Pancreas (tissue), 10 donors: ENCODE measurements around the gene HAGHL. TPM values are rescaled to one million over a fixed set of nuclear protein-coding genes. Genes with fewer than 3 reads are reported as not detected.

ENCODE experiments used
- ATAC-seq, 4 donors: fragments of 200-7000 bp; cut with Tn5 transposase; one replicate each; pipeline versions ENCODE4 v1.8.0 to v1.9.1; 2020; ENCODE audit warnings: mild to moderate bottlenecking in 4 of 4, moderate library complexity in 4 of 4
- DNase-seq, 6 donors: peaks; one replicate each; pipeline ENCODE4 v3.0.0-alpha.2; 2020
- FAIRE-seq: peaks from 2 replicates; lab custom pipeline; 2012; peaks lifted over from hg19 to GRCh38; lab: Jason Lieb, UNC
- H3K27ac ChIP-seq, 4 donors: fragments of 200-600 bp; sonication (generic); 1 replicate in 3 of 4; 2 replicates in 1 of 4; pipeline versions ENCODE4 v1.5.0 to v1.8.0; 2020
- H3K27me3 ChIP-seq, 4 donors: fragments of 200-600 bp; one replicate each; pipeline ENCODE4 v1.8.0; 2021
- H3K36me3 ChIP-seq, 3 donors: fragments of 200-600 bp; sonication (generic) in 1 of 3; one replicate each; pipeline versions ENCODE4 v1.5.0 to v1.8.0; 2020 to 2021
- H3K4me1 ChIP-seq, 3 donors: fragments of 200-600 bp; one replicate each; pipeline ENCODE4 v1.8.0; 2021
- H3K4me3 ChIP-seq, 4 donors: fragments of 200-600 bp; sonication (generic) in 2 of 4; one replicate each; pipeline versions ENCODE4 v1.5.0 to v1.8.0; 2020 to 2021
- H3K9me3 ChIP-seq, 4 donors: fragments of 200-600 bp; one replicate each; pipeline ENCODE4 v1.8.0; 2021
- CTCF ChIP-seq, 4 donors: fragments of 200-600 bp; sonication (generic) in 3 of 4; IDR thresholded peaks; one replicate each; pipeline versions ENCODE4 v1.5.0 to v1.8.0; 2021; ENCODE audit warnings: antibody characterized with exemption in 4 of 4
- WGBS, 2 donors: extraction: QIAGEN DNeasy Blood & Tissue Kit; methylation state at CpG; one replicate each; pipeline ENCODE4 v1.1.7; 2013; 5-methylcytosine and 5-hydroxymethylcytosine counted together
- intact Hi-C, 3 donors: fragments of 100-400 bp; cut with DNase I; formaldehyde crosslinking; loops; one replicate each; pipeline versions ENCODE4 v1.11.1 to v1.14.2; 2022
- polyA plus RNA-seq, 2 donors: library from polyadenylated mRNA; stranded (reverse); fragments of 200-250 nt; gene quantifications; one replicate each; pipeline ENCODE4 v1.2.3, GENCODE V29; 2013
- total RNA-seq, 6 donors: library from RNA; stranded (reverse); fragmentation: NEBNext Ultra II Directional in 4 of 6; extraction: Animal tissue kit (Norgen Biotek cat#: 25700) in 4 of 6; gene quantifications; one replicate each; pipeline versions ENCODE4 v1.2.1 to v1.2.4, GENCODE V29; 2021 to 2023
- donor health status: healthy with polysubstance abuse.
- donor health status: DM: no; HTN: no; CAD: no; lungs with moderate emphysema.
- donor health status: DM: no; HTN: no; CAD: no.
- donor health status: control.
- donor health status: control.
- donor health status: Bipolar disorder and iron deficiency.
- donor health status: DM: yes; HTN: yes; CAD: no.
- donor health status: DM: no; HTN: no; CAD: no.
- donor health status: DM: no; HTN: no; CAD: no.
- donor health status: DM: yes; HTN: yes; CAD: no.

Gene HAGHL
- total and polyA plus RNA-seq, 8 donors: 0.47 to 17.5 (median 1.6) TPM

GRCh38 chr16:681746-682427, 45.0 kb upstream of the HAGHL start:
- FAIRE-seq: no peak
- intact Hi-C loops: no loop called here
- Histone ChIP-seq H3K9me3 (no peaks in the 10 kb centered on the region), H3K36me3 (peaks cover 0 to 14% (median 13%) of the 10 kb centered on the region in 3 donors), H3K4me3 (peak overlapping the region in 2 of 4 donors; percentile 74 to 75), H3K4me1 (peaks cover 9 to 29% (median 24%) of the 10 kb centered on the region in 3 donors), H3K27me3 (no peaks in the 10 kb centered on the region), H3K27ac (no peak overlapping the region)
- peak in 3 of 6 donors; percentile 61 to 87 (median 79) for DNase-seq
- no peak for ATAC-seq
- 71 to 79% methylated on average over 28 of the region's 28 CpGs for whole genome bisulfite sequencing, 2 donors
- TF ChIP-seq CTCF (IDR thresholded peaks at IDR 0.05): no peak

- FAIRE-seq: no peak
- Histone ChIP-seq H3K27ac (no peak overlapping the region), H3K36me3 (peaks cover 0 to 14% (median 13%) of the 10 kb centered on the region in 3 donors), H3K4me1 (peaks cover 9 to 29% (median 24%) of the 10 kb centered on the region in 3 donors), H3K4me3 (peak overlapping the region in 2 of 4 donors; percentile 64 to 80), H3K27me3 (no peaks in the 10 kb centered on the region), H3K9me3 (no peaks in the 10 kb centered on the region)
- intact Hi-C loops: no loop called here
- ATAC-seq: no peak
- WGBS, 2 donors: 59 to 61% methylated on average over 36 of the region's 36 CpGs
- no peak for TF ChIP-seq CTCF (IDR thresholded peaks at IDR 0.05)
- DNase-seq: peak in 2 of 6 donors; percentile 52 to 82
Observed at GRCh38 chr16:682493-683395, 44.2 kb upstream of the HAGHL start.

- 9 to 12% methylated on average over 39 to 57 of the region's 57 CpGs for WGBS, 2 donors
- H3K4me1 ChIP-seq: peaks cover 9 to 29% (median 24%) of the 10 kb centered on the region in 3 donors
- peaks cover 0 to 14% (median 13%) of the 10 kb centered on the region in 3 donors for H3K36me3 ChIP-seq
Observed at GRCh38 chr16:683396-684070, 43.4 kb upstream of the HAGHL start.

More at GRCh38 chr16:683396-684070, 43.4 kb upstream of the HAGHL start:
- Histone ChIP-seq H3K27ac (peak overlapping the region in 3 of 4 donors; percentile 41 to 80 (median 54)), H3K27me3 (no peaks in the 10 kb centered on the region), H3K9me3 (no peaks in the 10 kb centered on the region), H3K4me3 (peak overlapping the region; percentile 52 to 80 (median 72))
- TF ChIP-seq CTCF (IDR thresholded peaks at IDR 0.05): no peak
- FAIRE-seq (no peak), ATAC-seq (no peak), DNase-seq (peak in 2 of 6 donors; percentile 32 to 86)
- intact Hi-C loops: no loop called here
